Testis (tissue), 3 donors: ENCODE results near the gene TMEM171. TPM values are rescaled to one million over a fixed set of nuclear protein-coding genes. Genes with fewer than 3 reads are reported as not detected.

Source experiments
- DNase-seq: peaks from one replicate; pipeline ENCODE4 v3.0.0-alpha.2; 2019
- H3K27ac ChIP-seq, 2 donors: fragments of 200-600 bp; sonication (generic); one replicate each; pipeline ENCODE4 v1.5.1; 2019
- H3K27me3 ChIP-seq: fragments of 200-600 bp; sonication (generic); one replicate; pipeline ENCODE4 v1.5.1; 2019
- H3K36me3 ChIP-seq: fragments of 200-600 bp; sonication (generic); one replicate; pipeline ENCODE4 v1.5.1; 2017; ENCODE audit warnings: low read depth; ENCODE audit errors: missing control alignments
- H3K4me1 ChIP-seq: fragments of 200-600 bp; sonication (generic); one replicate; pipeline ENCODE4 v1.5.1; 2019
- H3K4me3 ChIP-seq, 2 donors: fragments of 200-600 bp; sonication (generic); one replicate each; pipeline ENCODE4 v1.5.1; 2017 to 2019
- H3K9me3 ChIP-seq: fragments of 200-600 bp; sonication (generic); one replicate; pipeline ENCODE4 v1.5.1; 2017
- POLR2A ChIP-seq: fragments of 450-650 bp; IDR thresholded peaks from one replicate; pipeline ENCODE4 v1.6.1; 2017; ENCODE audit warnings: antibody characterized with exemption, mild to moderate bottlenecking, moderate library complexity
- WGBS, 2 donors: methylation state at CpG; one replicate each; pipeline ENCODE4 v1.1.5; 2018; 5-methylcytosine and 5-hydroxymethylcytosine counted together
- intact Hi-C: fragments of 100-400 bp; cut with DNase I; formaldehyde crosslinking; loops from one replicate; pipeline ENCODE4 v1.15.1; 2023; ENCODE audit warnings: low total_unique reads
- polyA plus RNA-seq: library from polyadenylated mRNA; stranded (reverse); fragments of 350-450 nt; fragmentation: Illumina TruSeq; extraction: RNeasy Lipid Tissue Mini Kit (QIAGEN cat#74804); gene quantifications from one replicate; pipeline ENCODE4 v1.2.3, GENCODE V29; 2014; ENCODE audit warnings: low read depth, low replicate concordance; ENCODE audit not compliant: insufficient read depth
- total RNA-seq, 2 donors: library from RNA; depleted of rRNA; stranded (reverse); fragments of >200 nt; gene quantifications; one replicate each; pipeline ENCODE4 v1.2.3, GENCODE V29; 2016
- TF ChIP-seq, protein P1 (sequence below), 3 experiments: fragments of 450-650 bp in 2 of 3; fragments of 200-600 bp in 1 of 3; sonication (generic) in 1 of 3; IDR thresholded peaks; one replicate each; pipeline ENCODE4 v1.5.1; 2016 to 2019; ENCODE audit warnings: antibody characterized with exemption in 3 of 3, mild to moderate bottlenecking in 2 of 3, moderate library complexity in 1 of 3

The TMEM171 gene
- total and polyA plus RNA-seq, 3 donors from 2014 or later, result 1.1 to 2.7 (median 1.7) TPM

DNA sequence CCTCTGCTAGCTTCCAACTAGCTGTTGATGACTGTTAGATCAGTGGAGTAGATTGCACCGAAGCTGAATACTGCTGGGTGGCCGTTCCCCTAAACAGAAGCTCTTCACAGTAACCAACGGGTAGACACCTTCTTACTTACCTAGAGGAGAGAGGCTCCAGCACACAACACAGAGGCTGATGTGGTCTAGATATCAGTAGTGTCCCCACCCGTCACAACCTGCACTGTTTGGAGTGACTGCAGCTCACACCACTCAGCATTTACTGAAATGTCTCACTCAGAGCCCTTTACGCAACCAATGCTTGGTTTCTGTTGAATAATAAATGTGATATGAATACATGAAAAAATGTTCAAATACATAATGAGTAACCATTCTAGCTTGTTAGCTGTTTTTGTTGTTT, 57.9 kb downstream of the TMEM171 start:
- intact Hi-C loops, result no loop called here
- H3K27me3 ChIP-seq, result no peaks in the 10 kb centered on the region
- no peak for DNase-seq
- H3K4me1 ChIP-seq, result no peaks in the 10 kb centered on the region
- H3K36me3 ChIP-seq, result no peaks in the 10 kb centered on the region
- WGBS, 2 donors, result 90 to 98% methylated on average over 4 to 5 of the region's 5 CpGs
- H3K9me3 ChIP-seq, result no peaks in the 10 kb centered on the region
- no peak overlapping the region for H3K27ac ChIP-seq
- H3K4me3 ChIP-seq, result no peak overlapping the region
- no peak for TF ChIP-seq POLR2A
- TF ChIP-seq, protein P1, sequence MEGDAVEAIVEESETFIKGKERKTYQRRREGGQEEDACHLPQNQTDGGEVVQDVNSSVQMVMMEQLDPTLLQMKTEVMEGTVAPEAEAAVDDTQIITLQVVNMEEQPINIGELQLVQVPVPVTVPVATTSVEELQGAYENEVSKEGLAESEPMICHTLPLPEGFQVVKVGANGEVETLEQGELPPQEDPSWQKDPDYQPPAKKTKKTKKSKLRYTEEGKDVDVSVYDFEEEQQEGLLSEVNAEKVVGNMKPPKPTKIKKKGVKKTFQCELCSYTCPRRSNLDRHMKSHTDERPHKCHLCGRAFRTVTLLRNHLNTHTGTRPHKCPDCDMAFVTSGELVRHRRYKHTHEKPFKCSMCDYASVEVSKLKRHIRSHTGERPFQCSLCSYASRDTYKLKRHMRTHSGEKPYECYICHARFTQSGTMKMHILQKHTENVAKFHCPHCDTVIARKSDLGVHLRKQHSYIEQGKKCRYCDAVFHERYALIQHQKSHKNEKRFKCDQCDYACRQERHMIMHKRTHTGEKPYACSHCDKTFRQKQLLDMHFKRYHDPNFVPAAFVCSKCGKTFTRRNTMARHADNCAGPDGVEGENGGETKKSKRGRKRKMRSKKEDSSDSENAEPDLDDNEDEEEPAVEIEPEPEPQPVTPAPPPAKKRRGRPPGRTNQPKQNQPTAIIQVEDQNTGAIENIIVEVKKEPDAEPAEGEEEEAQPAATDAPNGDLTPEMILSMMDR (IDR thresholded peaks at IDR 0.05), result no peak

DNA sequence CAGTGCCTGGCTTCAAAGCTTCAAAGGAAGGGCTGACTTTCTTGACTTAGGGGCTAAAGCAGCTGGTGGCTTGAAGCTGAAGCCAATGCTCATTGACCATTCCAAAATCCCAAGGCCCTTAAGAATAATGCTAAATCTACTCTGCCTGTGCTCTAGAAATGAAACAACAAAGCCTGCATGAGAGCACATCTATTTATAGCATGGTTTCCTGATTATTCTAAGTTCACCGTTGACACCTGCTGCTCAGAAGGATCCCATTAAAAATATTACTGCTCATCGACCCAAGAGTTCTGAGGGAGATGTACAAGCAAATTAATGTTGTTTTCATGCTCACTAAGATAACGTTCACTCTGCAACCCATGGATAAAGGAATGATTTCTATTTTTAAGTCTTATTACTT, 59.4 kb downstream of the TMEM171 start:
- Histone ChIP-seq H3K27me3 (no peaks in the 10 kb centered on the region), H3K4me1 (no peaks in the 10 kb centered on the region), H3K4me3 (no peak overlapping the region), H3K9me3 (no peaks in the 10 kb centered on the region), H3K27ac (no peak overlapping the region), H3K36me3 (no peaks in the 10 kb centered on the region)
- WGBS, 2 donors, result 61 to 73% methylated on average over 3 of the region's 3 CpGs
- no peak for DNase-seq
- intact Hi-C loops, result no loop called here
- no peak for TF ChIP-seq POLR2A
- TF ChIP-seq, protein P1 (IDR thresholded peaks at IDR 0.05), result no peak

DNA sequence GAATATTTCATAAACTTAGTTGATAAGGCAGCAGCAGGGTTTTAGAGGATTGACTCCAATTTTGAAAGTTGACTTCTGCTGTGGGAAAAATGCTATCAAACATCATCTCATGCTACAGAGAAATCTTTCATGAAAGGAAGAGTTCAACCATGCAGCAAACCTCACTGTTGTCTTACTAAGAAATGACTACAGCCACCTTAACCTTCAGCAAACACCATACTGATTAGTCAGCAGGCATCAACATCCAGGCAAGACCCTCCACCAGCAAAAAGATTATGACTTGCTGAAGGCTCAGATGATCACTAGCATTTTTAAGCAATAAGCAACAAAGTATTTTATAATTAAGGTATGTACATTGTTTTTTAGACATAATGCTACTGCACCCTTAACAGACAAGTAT, 60.2 kb downstream of the TMEM171 start:
- DNase-seq, result no peak
- Histone ChIP-seq H3K27ac (no peak overlapping the region), H3K4me3 (no peak overlapping the region), H3K9me3 (no peaks in the 10 kb centered on the region), H3K4me1 (no peaks in the 10 kb centered on the region), H3K36me3 (no peaks in the 10 kb centered on the region), H3K27me3 (no peaks in the 10 kb centered on the region)
- intact Hi-C loops, result no loop called here
- TF ChIP-seq, protein P1 (IDR thresholded peaks at IDR 0.05), result no peak
- no peak for TF ChIP-seq POLR2A

Other genes starting within 250 kb of the TMEM171 start
- gene FCHO2, start 164.5 kb upstream of the TMEM171 start, total RNA-seq, result 10 to 100 TPM; 18.7 to 20.6 TPM
- 8.7 TPM for gene FCHO2, start 164.5 kb upstream of the TMEM171 start, polyA plus RNA-seq
- not detected for gene TMEM174, start 52.6 kb downstream of the TMEM171 start, total RNA-seq
- not detected for gene TMEM174, start 52.6 kb downstream of the TMEM171 start, polyA plus RNA-seq